Esophagus squamous epithelium (tissue), 5 donors: Measurements from ENCODE around the gene RAB23. TPM values are rescaled to one million over a fixed set of nuclear protein-coding genes. Genes with fewer than 3 reads are reported as not detected.
"Not testable (repeated sequence)": the region's sequence is repeated elsewhere in the genome, so short reads cannot be mapped to it uniquely, and the experiment has no call there.

Experiments
- DNase-seq: peaks from one replicate; lab custom pipeline; 2025; lab: John Stamatoyannopoulos, UW
- H3K27ac ChIP-seq, 4 donors: fragments of 200-600 bp; sonication (generic); one replicate each; pipeline ENCODE4 v1.5.1; 2016 to 2019; ENCODE audit warnings: mild to moderate bottlenecking in 1 of 4
- H3K27me3 ChIP-seq, 4 donors: fragments of 200-600 bp; sonication (generic); 1 replicate in 3 of 4; 2 replicates in 1 of 4; pipeline versions ENCODE4 v1.5.1 to v1.6.0; 2017 to 2021; ENCODE audit warnings: antibody characterized with exemption in 1 of 4
- H3K36me3 ChIP-seq, 3 donors: fragments of 200-600 bp; sonication (generic); one replicate each; pipeline ENCODE4 v1.5.1; 2016 to 2019
- H3K4me1 ChIP-seq, 3 donors: fragments of 200-600 bp; sonication (generic); one replicate each; pipeline ENCODE4 v1.5.1; 2017 to 2019
- H3K4me3 ChIP-seq, 4 donors: fragments of 200-600 bp; sonication (generic); 1 replicate in 3 of 4; 2 replicates in 1 of 4; pipeline ENCODE4 v1.5.1; 2016 to 2019; ENCODE audit warnings: mild to moderate bottlenecking in 2 of 4, moderate library complexity in 1 of 4
- H3K9me3 ChIP-seq, 3 donors: fragments of 200-600 bp; sonication (generic); one replicate each; pipeline ENCODE4 v1.5.1; 2016 to 2019
- POLR2A ChIP-seq, 4 donors: fragments of 450-650 bp; IDR thresholded peaks; one replicate each; pipeline ENCODE4 v1.6.1; 2017; ENCODE audit warnings: antibody characterized with exemption in 4 of 4, mild to moderate bottlenecking in 4 of 4, moderate library complexity in 3 of 4
- WGBS, 2 donors: methylation state at CpG; one replicate each; pipeline ENCODE4 v1.1.5; 2018; 5-methylcytosine and 5-hydroxymethylcytosine counted together
- intact Hi-C: fragments of 100-400 bp; cut with DNase I; formaldehyde crosslinking; loops from one replicate; pipeline ENCODE4 v1.15.0; 2022
- total RNA-seq, 4 donors: library from RNA; depleted of rRNA; stranded (reverse); fragments of >200 nt; gene quantifications; one replicate each; pipeline ENCODE4 v1.1.0, GENCODE V29; 2016
- TF ChIP-seq, protein P1 (sequence below), 6 experiments: fragments of 450-650 bp in 4 of 6; fragments of 200-600 bp in 2 of 6; sonication (generic) in 2 of 6; IDR thresholded peaks; one replicate each; pipeline ENCODE4 v1.5.1; 2016 to 2019; ENCODE audit warnings: antibody characterized with exemption in 6 of 6, mild to moderate bottlenecking in 4 of 6, moderate library complexity in 4 of 6
- donor health status: DM: yes; HTN: yes; CAD: no.

The RAB23 gene
- total RNA-seq, 4 donors from 2014 or later = 1.5 to 17.2 (median 5.9) TPM

DNA sequence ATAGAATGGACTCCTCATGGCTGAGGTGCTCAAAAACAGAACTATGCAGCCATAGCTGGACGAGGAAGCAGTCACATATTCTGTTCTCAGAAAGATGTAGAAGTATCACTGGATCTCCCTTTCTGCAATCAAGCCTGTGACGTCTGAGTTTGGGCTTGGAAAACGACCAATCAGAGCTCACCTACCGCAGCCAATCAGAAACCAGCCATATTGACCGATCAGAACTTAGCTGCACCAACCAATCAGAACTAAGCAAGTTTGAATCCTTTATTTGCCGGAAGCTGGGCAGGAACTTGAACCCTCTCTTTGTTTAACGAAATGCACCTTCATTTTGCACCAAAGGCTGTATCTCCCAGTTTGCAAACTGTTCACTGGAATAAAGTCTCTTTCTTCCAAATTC lies 21.8 kb upstream of the RAB23 start:
- 86 to 88% methylated on average over 6 to 7 of the region's 7 CpGs for WGBS, 2 donors
- Histone ChIP-seq H3K4me1 (peaks cover 0 to 4% (median 0%) of the 10 kb centered on the region in 3 donors), H3K9me3 (no peaks in the 10 kb centered on the region), H3K27me3 (no peaks in the 10 kb centered on the region), H3K27ac (no peak overlapping the region), H3K4me3 (no peak overlapping the region), H3K36me3 (no peaks in the 10 kb centered on the region)
- TF ChIP-seq POLR2A (IDR thresholded peaks at IDR 0.05) = no peak
- TF ChIP-seq, protein P1, sequence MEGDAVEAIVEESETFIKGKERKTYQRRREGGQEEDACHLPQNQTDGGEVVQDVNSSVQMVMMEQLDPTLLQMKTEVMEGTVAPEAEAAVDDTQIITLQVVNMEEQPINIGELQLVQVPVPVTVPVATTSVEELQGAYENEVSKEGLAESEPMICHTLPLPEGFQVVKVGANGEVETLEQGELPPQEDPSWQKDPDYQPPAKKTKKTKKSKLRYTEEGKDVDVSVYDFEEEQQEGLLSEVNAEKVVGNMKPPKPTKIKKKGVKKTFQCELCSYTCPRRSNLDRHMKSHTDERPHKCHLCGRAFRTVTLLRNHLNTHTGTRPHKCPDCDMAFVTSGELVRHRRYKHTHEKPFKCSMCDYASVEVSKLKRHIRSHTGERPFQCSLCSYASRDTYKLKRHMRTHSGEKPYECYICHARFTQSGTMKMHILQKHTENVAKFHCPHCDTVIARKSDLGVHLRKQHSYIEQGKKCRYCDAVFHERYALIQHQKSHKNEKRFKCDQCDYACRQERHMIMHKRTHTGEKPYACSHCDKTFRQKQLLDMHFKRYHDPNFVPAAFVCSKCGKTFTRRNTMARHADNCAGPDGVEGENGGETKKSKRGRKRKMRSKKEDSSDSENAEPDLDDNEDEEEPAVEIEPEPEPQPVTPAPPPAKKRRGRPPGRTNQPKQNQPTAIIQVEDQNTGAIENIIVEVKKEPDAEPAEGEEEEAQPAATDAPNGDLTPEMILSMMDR (IDR thresholded peaks at IDR 0.05) = no peak
- intact Hi-C loops = no loop called here
- DNase-seq = no peak

DNA sequence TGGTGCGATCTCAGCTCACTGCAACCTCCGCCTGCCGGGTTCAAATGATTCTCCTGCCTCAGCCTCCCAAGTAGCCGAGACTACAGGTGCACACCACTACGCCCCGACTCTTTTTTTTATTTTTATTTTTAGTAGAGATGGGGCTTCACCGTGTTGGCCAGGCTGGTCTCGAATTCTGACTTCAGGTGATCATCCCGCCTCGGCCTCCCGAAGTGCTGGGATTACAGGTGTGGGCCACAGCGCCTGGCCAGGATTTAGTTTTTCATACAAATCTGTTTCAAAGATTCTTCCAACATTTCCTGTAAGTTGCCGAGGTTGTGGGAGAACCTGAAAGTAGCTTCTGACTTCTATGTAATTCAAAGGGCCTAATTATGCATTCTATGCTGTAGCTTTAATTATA lies 21.4 kb upstream of the RAB23 start:
- DNase-seq, H3K36me3 ChIP-seq, H3K27ac ChIP-seq, intact Hi-C loops, H3K4me1 ChIP-seq, H3K4me3 ChIP-seq, H3K9me3 ChIP-seq, H3K27me3 ChIP-seq: not testable (repeated sequence)
- 91 to 94% methylated on average over 13 of the region's 13 CpGs for WGBS, 2 donors

DNA sequence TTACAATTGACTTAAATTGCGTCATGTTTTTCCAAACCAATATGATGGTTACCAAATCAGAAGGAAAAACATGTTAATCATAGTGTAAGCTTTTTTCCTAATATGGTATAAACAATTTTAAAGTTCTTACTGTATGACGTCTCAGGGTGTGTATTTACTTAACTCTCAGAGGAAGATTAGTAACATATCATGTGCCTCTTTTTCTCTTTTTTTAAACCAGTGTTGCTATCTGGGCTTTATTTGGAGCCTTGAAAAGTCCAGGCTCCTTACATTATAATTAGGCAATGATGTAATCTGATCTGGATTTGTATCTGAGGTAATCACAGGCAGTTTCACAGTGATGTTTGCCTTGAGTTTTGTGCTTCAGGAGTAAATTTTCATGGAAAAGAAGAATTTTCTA lies 20.4 kb upstream of the RAB23 start:
- intact Hi-C loops = no loop called here
- no peak for TF ChIP-seq POLR2A (IDR thresholded peaks at IDR 0.05)
- TF ChIP-seq, protein P1 (IDR thresholded peaks at IDR 0.05) = no peak
- 18 to 31% methylated on average over 2 of the region's 2 CpGs for WGBS, 2 donors
- no peaks in the 10 kb centered on the region for H3K9me3 ChIP-seq
- peaks cover 0 to 4% (median 0%) of the 10 kb centered on the region in 3 donors for H3K4me1 ChIP-seq
- peak overlapping the region in 2 of 4 donors; percentile 53 to 62 for H3K27ac ChIP-seq
- no peaks in the 10 kb centered on the region for H3K27me3 ChIP-seq
- H3K36me3 ChIP-seq = no peaks in the 10 kb centered on the region
- no peak overlapping the region for H3K4me3 ChIP-seq
- DNase-seq = no peak

DNA sequence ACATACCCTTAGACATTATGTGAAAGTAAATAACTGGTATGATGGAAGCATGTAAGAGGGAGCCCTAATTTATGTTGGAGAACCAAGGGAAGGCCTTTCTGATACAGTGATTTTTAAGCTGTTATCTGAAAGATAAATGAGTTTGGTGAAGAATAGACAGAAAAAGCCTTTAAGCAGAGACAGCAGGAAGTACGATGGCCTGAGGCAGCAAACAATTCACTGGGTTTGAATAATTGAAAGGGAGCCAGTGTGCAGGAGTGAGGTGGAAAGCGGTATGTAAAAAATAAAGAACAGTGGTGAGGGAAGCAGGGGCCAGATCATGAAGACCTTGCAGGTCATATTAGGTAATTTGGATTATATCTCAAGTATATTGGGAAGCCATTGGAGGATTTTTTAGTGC lies 4.1 kb upstream of the RAB23 start:
- TF ChIP-seq, protein P1 (IDR thresholded peaks at IDR 0.05) = no peak
- TF ChIP-seq POLR2A (IDR thresholded peaks at IDR 0.05) = no peak
- H3K4me3 ChIP-seq = no peak overlapping the region
- H3K36me3 ChIP-seq = no peaks in the 10 kb centered on the region
- no peaks in the 10 kb centered on the region for H3K9me3 ChIP-seq
- no peak overlapping the region for H3K27ac ChIP-seq
- intact Hi-C loops = no loop called here
- DNase-seq = no peak
- 13 to 37% methylated on average over 2 of the region's 2 CpGs for WGBS, 2 donors
- H3K27me3 ChIP-seq = peaks cover 0 to 12% (median 0%) of the 10 kb centered on the region in 4 donors
- H3K4me1 ChIP-seq = peaks cover 0 to 11% (median 4%) of the 10 kb centered on the region in 3 donors

DNA sequence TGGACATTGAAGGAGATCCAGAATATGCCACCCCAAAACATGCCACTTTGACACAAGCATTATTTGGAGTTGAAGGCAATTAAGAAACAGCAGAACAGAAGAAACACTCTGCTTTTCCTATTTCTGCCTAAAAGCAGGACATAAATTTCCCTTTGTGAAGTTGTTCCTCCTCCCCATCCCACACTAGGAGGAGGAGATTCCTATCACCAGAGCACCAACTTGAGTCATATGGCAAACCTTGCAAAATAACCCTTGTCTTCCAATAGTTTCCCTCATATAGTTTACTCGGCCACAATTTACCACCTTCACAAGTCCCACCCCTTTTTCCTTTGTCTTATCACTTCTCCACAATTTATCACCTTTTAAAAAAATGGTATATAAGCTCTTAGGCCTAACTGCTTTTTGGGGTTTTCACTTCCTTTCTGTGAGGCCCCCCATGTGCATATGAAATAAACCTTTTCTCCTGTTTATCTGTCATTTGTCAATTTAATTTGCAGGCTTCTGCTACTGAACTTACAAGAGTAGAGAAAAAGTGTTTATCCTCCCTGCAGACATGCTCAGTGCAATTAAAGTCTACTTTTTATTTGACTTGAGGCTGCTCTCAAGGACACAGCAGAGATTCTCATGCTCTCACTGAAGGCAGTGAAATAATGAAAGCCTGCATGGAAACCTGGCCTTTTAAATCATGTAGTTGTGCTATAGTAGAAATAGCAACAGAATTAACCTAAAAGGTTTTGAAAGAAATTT lies 2.8 kb upstream of the RAB23 start:
- Histone ChIP-seq H3K4me3 (no peak overlapping the region), H3K27me3 (peaks cover 0 to 12% (median 0%) of the 10 kb centered on the region in 4 donors), H3K27ac (no peak overlapping the region), H3K9me3 (no peaks in the 10 kb centered on the region), H3K4me1 (peaks cover 0 to 17% (median 4%) of the 10 kb centered on the region in 3 donors), H3K36me3 (no peaks in the 10 kb centered on the region)
- TF ChIP-seq, protein P1 (IDR thresholded peaks at IDR 0.05) = no peak
- no peak for TF ChIP-seq POLR2A (IDR thresholded peaks at IDR 0.05)
- intact Hi-C loops = no loop called here
- WGBS, 2 donors = 58 to 63% methylated on average over 1 of the region's 1 CpG
- DNase-seq = no peak
